GM19238 (cell line): ENCODE data around the gene KRTAP9-1.
"Not testable (repeated sequence)": the region's sequence is repeated elsewhere in the genome, so short reads cannot be mapped to it uniquely, and the experiment has no call there.

Experiments used
- DNase-seq: peaks from one replicate; pipeline ENCODE4 v3.0.0; 2011; ENCODE audit warnings: low spot score; ENCODE audit not compliant: insufficient read length

Gene KRTAP9-1

DNA sequence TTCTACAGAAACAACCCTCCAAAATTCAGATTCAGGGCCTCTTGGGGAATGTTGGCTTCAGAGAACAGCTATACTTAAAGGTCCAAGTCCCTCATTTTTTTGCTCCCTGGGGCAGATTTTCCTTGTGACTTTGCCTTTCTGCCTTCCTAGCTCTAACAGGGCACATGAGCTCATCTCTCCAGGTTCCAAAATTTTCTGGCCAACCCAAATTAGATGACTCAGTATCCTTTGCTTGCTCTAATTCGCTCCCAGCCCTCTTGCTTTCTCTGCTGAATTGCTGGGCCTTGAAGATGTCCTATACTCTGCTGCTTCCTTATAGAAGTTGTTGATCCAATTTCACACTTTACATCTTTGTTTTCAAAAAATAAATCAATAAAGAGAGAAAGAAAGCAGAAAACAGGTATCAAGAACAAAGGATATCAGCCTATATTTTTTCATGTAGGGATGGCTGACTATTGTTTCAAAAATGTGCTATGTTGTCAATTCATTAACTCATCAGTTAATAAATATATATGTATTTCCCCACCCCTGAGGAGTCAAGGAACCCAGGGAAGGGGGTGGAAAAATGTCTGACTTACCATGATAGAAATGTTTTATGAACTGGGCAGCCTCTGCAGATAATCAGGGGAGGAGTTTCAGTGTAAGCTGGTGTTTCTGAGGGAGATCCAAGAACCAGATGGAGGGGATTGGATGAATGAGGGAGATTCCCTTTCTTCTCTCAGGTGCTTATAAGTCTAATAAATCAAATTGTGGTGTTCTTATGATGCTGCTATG, 10.7 kb upstream of the KRTAP9-1 start:
- DNase-seq: no peak

DNA sequence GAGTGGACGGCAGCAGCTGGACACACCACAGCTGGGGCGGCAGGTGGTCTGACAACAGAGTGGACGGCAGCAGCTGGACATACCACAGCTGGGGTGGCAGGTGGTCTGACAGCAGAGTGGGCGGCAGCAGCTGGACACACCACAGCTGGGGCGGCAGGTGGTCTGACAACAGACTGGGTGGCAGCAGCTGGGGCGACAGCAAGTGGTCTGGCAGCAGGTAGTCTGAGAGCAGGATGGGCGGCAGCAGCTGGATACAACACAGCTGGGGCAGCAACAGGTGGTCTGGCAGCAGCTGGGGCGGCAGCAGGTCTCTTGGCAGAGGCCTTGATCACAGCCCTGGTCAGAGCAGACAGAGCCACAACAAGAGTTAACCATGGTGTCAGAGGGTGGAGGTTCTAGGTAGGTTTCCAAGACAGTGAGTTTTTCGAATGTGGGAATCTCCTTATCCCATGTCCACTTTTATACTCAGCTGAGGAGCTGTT, 5.2 kb upstream of the KRTAP9-1 start, which contains the start of gene KRTAP4-1:
KRTAP4-1 (minus strand) TSS at position 432 of the 482 bp plus-strand sequence; CDS start at position 375, 57 bp downstream.
- DNase-seq: no peak

DNA sequence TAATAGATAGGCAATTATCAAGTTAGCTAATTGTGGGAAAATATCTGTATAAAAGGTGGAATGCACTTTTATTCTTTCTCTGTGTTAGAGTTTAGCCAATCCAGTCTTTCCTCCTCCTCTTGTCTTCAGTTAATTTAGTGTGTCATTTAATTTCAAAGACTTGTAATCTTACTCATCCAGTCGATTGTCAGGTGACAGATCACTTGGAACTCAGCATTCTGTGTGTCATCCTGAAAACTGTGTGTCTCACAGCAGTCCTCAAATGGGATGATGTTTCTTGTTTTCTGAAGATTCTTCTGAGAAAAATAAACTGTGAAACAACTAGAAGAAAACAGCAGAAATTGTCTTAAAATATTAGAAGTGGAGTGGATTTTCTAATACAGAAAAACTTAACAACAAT, 4.7 kb upstream of the KRTAP9-1 start:
- no peak for DNase-seq

DNA sequence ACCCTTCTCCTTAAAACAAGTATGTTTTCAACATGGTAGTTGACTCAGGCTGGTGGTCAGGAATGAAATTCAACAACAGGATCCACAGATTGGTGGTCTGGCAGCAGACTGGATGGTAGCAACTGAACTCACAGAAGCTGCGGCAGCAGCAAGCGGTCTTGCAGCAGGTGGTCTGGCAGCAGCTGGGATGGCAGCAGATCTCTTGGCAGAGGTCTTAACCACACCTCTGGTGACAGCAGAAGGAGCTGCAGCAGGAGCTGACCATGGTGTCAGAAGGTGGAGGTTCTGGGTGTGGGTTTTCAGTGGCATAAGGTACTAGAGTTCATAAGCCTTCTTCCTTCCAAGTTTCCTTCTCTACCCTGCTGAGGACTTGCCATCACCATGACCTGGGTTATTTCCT, 2.8 kb upstream of the KRTAP9-1 start:
- DNase-seq: no peak

DNA sequence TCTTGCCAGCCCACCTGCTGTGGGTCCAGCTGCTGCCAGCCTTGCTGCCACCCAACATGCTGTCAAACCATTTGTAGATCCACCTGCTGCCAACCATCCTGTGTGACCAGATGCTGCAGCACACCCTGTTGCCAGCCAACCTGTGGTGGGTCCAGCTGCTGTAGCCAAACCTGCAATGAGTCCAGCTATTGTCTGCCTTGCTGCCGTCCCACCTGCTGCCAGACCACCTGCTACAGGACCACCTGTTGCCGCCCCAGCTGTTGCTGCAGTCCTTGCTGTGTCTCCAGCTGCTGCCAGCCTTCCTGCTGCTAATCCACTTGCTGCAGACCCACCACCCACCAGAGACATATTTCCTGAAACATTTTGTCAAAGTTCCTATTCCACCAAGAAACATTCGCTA, 641 bp downstream of the KRTAP9-1 start:
- DNase-seq: no peak

DNA sequence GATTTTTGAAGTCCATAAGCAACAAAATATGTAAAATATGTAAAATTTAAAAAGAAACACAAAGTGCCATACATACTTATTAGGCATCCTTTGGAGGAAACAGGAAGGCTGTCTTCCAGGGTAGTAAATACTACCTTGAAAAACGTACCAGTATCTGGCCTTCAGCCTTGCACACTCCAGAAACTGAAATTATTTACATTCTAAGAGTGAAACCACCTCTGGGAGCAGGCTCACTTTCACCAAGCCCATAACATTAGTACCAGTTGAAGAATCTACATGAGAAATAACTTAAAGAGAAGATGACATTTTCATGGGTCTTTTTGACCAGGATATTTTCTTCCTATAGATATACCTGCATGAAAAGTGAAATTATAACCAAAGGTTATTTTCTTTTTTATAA, 6.4 kb downstream of the KRTAP9-1 start:
- DNase-seq: no peak

DNA sequence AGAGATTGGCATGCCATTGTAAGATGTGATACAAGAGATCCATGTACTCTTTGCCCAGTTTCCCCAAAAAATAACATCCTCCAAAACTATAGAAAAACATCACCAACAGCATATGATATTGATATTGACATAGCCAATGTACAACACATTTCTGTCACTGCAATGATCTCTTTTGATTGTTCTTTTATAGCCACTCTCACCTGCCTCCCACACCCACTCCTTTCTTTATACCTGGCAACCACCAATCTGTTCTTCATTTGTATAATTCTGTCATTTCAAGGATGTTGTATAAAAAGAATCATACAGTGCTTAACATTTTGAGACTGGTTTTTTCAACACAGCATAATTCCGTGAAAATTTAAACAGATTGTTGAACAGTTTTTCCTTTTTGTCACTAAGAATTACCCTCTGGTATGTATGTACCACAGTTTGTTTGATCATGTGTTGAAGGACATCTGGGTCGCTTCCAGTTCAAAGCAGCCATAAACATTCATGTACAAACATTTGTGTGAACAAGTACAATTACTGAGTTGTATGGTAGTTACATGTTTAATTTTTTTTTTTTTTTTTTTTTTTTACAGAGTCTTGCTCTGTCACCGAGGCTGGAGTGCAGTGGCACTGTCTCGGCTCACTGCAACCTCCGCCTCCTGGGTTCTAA, 9.9 kb downstream of the KRTAP9-1 start:
- DNase-seq: no peak

DNA sequence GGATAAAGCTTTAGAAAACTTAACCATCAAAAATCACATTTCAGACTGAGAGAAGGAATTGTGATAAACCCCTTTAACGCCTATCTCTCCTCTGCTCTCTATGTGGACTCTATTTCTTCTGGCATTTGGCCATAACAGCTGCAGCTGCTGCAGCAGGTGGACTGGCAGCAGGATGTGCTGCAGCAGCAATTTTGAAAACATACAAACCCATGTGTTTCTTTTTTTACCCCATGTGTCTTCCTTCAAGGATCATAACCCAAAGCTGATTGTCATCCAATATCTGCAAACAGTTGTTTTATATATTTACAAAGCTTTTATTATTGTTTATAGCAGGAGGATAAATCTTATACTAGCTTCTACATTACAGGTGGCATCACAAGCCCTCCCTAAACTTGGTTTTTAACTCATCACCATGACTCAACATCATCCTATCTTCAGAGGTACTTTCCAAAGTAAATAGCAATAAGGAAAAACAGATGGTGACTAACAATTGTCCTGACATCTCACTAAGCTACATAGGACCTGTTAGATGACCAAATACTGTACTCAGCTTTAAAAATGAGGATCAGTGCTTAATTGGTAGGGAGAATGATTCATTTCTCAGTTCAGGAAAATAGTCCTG, 22.3 kb downstream of the KRTAP9-1 start:
- no peak for DNase-seq

DNA sequence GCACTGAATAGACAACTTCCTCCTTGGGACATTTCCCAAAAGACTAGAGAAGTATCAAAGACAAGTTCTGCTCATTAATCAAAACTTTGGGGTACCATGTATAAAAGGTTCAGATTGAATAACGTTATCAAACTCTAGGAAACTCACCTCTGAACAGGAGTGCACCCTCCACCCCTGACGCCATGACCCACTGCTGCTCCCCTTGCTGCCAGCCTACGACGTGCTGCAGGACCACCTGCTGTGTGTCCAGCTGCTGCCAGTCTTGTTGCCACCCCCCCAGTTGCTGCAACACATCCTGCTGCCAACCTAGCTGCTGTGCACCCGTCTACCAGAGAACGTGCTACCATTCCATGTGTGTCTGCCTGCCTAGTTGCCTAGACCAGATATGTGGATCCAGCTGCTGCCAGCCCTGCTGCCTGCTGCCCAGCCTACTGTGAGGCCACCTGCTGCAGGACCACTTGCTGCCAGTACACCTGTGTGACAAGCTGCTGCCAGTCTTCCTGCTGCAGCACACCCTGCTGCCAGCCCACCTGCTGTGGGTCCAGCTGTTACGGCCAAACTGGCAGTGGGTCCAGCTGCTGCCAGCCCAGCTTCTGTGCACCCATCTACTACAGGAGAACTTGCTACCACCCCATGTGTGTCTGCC, 23.0 kb downstream of the KRTAP9-1 start:
- no peak for DNase-seq

DNA sequence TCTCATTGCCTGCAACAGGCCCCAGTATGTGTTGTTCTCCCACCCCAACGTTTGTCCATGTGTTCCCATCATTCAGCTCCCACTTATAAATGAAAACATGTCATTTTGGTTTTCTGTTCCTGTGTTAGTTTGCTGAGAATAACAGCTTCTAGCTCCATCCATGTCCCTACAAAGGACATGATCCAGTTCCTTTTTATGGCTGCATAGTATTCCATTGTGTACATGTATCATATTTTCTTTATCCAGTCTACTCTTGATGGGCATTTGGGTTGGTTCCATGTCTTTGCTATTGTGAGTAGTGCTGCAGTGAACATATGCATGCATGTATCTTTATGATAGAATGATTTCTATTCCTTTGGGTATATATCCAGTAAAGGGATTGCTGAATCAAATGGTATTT, 26.0 kb downstream of the KRTAP9-1 start:
- DNase-seq: no peak

DNA sequence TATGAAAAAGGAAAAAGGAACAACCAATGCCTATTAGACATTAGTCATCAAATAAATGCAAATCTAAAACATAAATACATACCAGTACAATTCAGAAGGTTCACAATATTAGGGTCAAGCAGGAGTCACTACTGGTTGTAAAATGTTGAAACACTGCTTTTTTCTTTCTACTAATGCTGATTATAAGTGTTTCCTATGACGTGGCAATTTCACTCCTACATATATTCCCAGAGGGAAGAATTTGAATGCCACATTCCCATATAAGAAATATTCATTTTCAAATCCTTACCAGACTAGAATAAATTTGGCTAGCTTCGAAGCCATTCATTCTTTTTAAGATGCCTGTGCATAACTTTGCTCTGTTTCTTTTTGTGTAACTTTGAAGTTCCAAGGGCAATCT, 34.1 kb downstream of the KRTAP9-1 start:
- DNase-seq: no peak

DNA sequence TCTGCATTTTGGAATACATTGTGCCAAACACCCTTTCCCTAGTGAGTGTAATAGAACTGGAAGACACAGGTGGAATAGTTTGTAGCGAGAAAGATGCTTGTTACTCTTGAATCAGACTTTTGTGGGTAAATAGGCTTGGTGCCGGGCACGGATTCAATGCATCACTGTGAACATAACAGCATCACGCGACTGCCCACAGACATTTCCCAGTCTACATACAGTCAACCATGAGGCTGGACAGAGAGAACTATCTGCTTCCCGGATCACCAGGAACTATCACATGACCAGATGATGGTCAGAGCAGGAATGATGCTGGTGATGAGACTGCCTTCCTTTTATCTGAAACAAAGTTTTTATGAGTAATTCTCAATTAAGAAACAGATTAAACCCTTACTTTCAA, 36.4 kb downstream of the KRTAP9-1 start:
- no peak for DNase-seq

DNA sequence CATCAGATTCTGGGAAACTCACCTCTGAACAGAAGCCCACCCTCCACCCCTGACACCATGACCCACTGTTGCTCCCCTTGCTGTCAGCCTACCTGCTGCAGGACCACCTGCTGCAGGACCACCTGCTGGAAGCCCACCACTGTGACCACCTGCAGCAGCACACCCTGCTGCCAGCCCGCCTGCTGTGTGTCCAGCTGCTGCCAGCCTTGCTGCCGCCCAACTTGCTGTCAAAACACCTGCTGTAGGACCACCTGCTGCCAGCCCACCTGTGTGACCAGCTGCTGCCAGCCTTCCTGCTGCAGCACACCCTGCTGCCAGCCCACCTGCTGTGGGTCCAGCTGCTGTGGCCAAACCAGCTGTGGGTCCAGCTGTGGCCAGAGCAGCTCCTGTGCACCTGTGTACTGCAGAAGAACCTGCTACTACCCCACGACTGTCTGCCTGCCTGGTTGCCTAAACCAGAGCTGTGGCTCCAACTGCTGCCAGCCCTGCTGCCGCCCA, 37.0 kb downstream of the KRTAP9-1 start, which contains the start of gene KRTAP9-2:
KRTAP9-2 (plus strand) TSS at position 51 of the 498 bp plus-strand sequence; CDS start at position 58, 7 bp downstream.
- DNase-seq: not testable (repeated sequence)

DNA sequence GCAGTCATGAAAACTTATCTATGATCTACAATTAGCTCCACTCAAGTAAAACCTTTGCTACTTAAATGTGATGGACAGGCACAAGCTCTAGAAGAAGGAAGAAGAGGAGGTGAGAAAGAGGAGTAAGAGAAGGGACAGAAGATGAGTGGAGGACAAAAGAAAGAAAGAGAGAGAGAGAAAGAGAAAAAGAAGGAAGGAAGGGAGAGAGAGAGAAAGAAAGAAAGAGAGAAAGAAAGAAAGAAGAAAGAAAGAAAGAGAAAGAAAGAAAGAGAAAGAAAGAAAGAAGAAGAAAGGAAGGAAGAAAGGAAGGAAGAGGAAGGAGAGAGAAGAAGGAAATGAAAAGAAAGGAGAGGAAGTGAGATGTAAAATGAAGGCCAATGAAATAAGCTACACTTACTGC, 40.4 kb downstream of the KRTAP9-1 start:
- DNase-seq: no peak

DNA sequence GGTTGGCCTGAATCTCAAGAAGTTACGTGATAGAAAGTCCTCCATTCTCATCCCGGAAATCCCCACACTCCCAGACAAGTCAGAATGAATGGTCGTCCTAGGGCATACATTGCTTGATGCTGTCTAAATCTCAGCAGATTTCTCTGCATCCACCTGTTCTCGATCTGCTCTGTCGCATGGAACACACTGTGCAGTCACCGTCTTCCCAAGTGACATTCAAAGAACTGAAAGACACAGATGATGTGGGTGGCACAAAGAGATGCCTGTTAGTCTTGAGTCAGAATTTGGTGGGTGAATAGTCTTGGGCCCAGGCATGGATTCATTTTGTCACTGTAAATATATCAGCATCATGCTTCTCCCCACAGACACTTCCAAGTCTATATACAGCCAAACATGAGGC, 42.0 kb downstream of the KRTAP9-1 start:
- no peak for DNase-seq

DNA sequence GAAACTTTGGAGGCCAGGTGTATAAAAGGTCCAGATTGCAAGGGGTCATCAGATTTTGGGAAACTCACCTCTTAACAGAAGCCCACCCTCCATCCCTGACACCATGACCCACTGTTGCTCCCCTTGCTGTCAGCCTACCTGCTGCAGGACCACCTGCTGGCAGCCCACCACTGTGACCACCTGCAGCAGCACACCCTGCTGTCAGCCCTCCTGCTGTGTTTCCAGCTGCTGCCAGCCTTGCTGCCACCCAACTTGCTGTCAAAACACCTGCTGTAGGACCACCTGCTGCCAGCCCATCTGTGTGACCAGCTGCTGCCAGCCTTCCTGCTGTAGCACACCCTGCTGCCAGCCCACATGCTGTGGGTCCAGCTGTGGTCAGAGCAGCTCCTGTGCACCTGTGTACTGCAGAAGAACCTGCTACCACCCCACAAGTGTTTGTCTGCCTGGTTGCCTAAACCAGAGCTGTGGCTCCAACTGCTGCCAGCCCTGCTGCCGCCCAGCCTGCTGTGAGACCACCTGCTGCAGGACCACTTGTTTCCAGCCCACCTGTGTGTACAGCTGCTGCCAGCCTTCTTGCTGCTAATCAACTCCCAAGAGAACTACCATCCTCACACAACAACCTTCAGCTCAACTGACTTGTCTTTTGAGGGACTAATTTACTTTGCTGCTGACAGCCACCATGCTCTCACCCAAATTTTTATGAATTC, 42.9 kb downstream of the KRTAP9-1 start, which contains the start of gene KRTAP9-3:
KRTAP9-3 (plus strand) TSS at position 51 of the 707 bp plus-strand sequence; CDS start at position 104, 53 bp downstream.
- DNase-seq: not testable (repeated sequence)

DNA sequence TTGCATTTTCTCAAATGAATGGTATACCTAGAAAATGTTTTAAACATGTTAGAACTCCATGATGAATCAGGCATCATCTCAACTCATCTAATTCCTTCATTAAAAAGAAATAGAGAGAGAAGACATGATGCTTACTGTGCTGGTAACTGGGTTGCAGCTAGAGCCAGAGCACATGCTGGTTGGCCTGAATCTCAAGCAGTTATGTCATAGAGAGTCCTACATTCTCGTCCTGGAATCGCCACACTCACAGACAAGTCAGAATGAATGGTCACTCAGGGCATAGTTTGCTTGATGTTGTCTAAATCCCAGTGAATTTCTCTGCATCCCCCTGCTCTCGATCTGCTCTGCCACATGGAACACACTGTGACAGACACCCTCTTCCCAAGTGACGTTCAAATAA, 47.4 kb downstream of the KRTAP9-1 start:
- DNase-seq: not testable (repeated sequence)

DNA sequence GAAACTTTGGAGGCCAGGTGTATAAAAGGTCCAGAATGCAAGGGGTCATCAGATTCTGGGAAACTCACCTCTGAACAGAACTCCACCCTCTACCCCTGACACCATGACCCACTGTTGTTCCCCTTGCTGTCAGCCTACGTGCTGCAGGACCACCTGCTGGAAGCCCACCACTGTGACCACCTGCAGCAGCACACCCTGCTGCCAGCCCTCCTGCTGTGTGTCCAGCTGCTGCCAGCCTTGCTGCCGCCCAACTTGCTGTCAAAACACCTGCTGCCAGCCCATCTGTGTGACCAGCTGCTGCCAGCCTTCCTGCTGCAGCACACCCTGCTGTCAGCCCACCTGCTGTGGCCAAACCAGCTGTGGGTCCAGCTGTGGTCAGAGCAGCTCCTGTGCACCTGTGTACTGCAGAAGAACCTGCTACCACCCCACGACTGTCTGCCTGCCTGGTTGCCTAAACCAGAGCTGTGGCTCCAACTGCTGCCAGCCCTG, 48.3 kb downstream of the KRTAP9-1 start, which contains the start of gene KRTAP9-8:
KRTAP9-8 (plus strand) TSS at position 51 of the 489 bp plus-strand sequence; CDS start at position 104, 53 bp downstream.
- not testable (repeated sequence) for DNase-seq
